KOPT-K1 (cell line): ENCODE data around the gene EXOC4.
"Not testable (repeated sequence)": the region's sequence is repeated elsewhere in the genome, so short reads cannot be mapped to it uniquely, and the experiment has no call there.

Source experiments
- H3K27ac ChIP-seq: fragments of 200-600 bp; sonication (generic); 2 replicates; pipeline ENCODE4 v1.5.1; 2016; ENCODE audit warnings: antibody characterized with exemption, mild to moderate bottlenecking, low read depth, low read length; ENCODE audit not compliant: poor library complexity, severe bottlenecking
- H3K36me3 ChIP-seq: fragments of 200-600 bp; sonication (generic); 2 replicates; pipeline ENCODE4 v1.5.1; 2017; ENCODE audit warnings: antibody characterized with exemption, mild to moderate bottlenecking, low read length, moderate library complexity; ENCODE audit not compliant: insufficient read depth
- H3K9me3 ChIP-seq: fragments of 200-600 bp; sonication (generic); 2 replicates; pipeline ENCODE4 v1.5.1; 2017; ENCODE audit warnings: antibody characterized with exemption, low read length, mild to moderate bottlenecking; ENCODE audit not compliant: insufficient read depth, poor library complexity, severe bottlenecking

The EXOC4 gene

DNA sequence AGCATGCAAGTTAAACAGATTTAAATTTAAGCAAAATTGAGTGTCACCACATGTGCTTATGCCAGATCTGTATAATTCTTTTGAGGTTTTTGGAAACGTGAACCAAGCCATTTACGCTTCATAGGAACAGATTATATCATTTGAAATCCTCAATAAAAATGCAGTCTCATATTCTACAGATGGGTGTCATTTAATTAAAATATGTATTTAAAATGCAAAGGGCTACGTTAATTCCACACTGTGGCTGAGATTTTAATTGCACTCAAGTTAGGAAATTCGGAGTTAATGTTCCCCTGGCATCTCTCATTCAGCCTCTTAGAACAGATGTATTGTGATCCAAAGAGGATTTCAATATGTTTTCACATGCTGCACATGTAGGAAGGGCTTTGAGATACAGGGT is 709.8 kb downstream of the EXOC4 start:
- Histone ChIP-seq H3K9me3 (peaks cover 6% of the 10 kb centered on the region), H3K27ac (no peak overlapping the region), H3K36me3 (no peaks in the 10 kb centered on the region)

DNA sequence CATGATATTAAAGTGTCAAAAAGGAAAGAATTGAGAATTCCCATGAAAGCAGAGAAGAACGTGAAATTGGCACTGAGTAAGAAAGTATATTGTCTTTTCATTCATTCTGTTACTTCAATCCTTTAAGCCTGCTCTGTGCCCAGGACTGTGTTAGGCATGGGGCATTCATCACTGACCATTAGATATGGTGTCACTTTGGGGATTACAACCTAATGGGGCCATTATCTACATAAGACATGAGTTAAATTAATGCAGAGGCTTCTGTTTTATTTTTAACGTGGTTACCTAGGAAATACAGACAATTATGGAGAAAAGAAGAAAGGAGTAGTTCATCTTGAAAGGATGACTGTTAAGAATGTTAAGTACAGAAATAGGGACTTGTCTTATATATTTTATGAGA is 710.8 kb downstream of the EXOC4 start:
- Histone ChIP-seq H3K9me3 (peaks cover 9% of the 10 kb centered on the region), H3K36me3 (no peaks in the 10 kb centered on the region), H3K27ac (no peak overlapping the region)

DNA sequence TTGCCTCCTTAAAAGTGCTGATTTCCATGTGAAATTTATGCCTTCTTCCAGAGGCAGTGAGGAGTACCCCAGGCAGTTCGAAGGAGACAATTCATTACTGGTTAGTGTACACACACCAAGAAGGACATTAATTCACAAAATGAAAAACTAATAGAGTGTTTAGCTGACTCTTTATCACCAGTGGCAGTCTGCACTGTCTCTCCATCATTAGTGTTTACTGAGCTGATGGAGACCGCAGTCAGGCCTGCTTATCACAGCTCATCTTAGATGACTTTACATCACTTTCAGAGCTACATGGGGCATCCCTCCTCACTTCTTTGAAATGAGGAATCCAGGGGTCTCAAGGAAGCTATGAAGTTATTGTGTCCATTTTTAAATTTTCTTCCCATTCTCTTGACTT is 718.7 kb downstream of the EXOC4 start:
- no peak overlapping the region for H3K27ac ChIP-seq
- H3K9me3 ChIP-seq: peaks cover 16% of the 10 kb centered on the region
- no peaks in the 10 kb centered on the region for H3K36me3 ChIP-seq

DNA sequence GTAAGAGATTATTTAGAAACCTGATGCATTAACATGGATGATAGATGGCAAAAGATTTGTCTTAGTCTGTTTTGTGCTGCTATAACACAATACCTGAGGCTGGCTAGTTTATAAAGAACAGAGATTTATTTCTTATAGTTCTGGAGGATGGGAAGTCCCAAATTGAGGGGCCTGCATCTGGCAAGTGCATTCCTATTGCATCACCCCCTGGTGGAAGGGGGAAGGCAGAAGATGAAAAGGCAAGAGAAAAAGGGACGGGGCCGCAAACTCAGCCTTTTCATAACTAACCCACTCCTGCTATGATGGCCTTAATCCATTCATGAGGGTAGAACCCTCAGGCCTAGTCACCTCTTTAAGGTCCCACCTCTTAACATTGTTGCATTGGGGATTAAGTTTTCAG is 720.8 kb downstream of the EXOC4 start:
- peaks cover 7% of the 10 kb centered on the region for H3K9me3 ChIP-seq
- H3K27ac ChIP-seq: no peak overlapping the region
- no peaks in the 10 kb centered on the region for H3K36me3 ChIP-seq

DNA sequence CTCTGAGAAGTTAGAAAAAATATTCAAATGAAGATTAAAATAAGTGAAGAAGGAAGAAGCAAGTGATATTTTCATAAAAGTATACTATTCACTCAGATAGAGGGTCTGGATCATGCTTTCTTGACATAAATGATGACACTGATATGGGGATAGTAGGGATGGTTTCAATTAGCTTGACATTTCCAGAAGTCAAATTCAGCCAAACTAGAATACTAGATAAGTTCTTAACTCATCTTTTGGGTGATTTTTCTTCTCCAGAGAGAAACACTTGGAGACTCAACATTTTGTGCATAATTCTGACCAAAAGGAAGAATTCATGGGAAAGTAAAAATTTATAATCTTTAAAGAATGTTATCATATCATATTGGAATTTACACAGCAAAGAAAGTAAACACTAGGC is 722.3 kb downstream of the EXOC4 start:
- H3K9me3 ChIP-seq: no peaks in the 10 kb centered on the region

DNA sequence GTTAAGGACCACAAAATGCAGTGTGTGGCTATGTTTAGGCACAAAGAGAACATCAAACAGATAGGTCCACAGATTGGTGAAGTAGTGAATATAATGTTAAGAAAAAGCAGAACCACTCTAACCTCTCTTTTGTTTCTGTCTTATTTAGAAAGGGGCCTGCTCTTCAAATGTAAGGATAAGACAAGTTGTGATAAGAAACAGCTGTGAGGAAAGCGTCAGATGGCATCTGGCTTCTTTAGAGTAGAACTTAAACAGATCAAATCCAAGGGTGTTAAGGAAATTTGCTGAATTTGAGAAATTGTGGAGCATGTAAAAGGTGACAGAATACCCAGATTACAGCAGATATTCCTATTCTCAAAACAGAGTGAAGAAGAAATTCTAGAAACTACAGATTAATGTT is 723.3 kb downstream of the EXOC4 start:
- Histone ChIP-seq H3K9me3 (no peaks in the 10 kb centered on the region), H3K27ac (no peak overlapping the region), H3K36me3 (no peaks in the 10 kb centered on the region)

More for the DNA sequence above, 722.3 kb downstream of the EXOC4 start:
- H3K36me3 ChIP-seq: no peaks in the 10 kb centered on the region
- no peak overlapping the region for H3K27ac ChIP-seq

DNA sequence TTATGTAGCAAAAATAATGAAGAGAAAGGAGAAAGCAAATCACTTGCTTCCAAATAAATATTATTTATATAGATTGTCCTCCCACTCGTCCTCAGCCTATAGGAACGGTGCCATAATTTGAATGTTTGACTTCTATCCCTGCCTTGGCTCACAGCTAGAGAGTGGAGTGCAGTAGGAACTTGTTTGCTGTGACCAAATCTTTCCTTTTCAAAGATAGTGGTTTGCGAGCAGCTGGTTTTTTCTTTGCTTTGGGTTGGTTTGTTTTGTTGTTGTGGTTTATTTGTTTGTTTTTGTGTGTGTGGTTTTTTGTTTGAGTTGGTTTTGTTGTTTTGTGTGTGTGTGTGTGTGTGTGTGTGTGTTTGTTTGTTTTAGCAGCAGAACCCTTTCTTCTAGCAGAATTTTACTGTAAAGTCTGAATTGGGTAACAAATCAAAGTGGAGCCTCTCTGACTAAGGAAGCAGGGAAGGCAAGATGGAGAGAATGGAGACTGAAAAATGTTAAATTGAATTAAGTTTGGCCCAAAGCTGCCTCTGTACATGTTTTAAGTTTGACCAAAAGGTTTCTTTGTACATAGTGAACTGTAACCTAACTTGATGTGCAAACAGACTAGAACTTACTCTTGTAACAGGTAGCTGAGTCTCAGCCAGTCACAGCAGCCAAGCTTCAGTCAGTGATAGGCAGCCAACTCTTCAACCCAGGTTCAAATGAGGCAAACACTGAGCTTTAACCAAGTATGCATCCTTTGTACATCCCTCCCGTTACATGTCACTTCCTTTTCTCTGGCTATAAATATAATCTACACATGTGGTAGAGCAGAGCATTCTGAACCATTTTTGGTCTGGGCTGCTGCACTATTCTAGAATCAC is 724.8 kb downstream of the EXOC4 start:
- Histone ChIP-seq H3K36me3 (no peaks in the 10 kb centered on the region), H3K9me3 (no peaks in the 10 kb centered on the region), H3K27ac (no peak overlapping the region)

DNA sequence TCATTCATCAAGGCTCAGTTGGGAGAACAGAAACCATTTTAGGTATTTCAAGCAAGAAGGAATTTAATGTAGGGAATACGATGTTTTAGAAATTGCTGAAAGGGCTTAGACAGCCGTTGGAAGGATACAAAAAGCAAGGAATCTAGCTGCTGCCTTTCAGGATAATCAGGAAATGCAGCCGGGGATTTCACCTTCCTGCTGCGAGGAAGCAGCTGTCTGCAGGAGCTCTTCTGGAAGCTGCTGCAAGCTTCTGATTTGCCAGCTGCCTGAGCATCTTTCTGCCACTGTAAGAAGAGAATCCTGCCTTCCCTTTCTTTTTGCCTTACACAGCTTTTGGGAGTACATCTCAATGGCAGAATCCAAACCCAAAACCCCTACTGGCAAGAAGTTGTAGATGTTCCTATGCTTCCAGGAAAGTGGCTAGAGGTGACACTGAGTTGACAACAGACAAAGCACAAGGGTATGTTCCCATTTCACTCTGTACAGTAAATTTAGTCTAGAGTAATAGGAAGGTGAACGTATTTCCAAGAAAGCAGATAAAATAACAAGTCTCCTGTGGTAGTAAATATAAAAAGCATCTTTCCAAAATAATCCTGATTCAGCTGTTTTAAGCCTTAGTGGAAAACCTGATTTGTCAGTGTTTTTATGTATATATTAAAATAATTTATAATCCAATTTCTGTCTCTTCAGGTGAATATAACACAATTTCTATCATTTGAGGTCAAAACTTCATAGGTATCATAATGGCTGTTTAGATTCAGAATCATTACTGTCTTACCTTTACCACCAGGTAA is 725.8 kb downstream of the EXOC4 start:
- Histone ChIP-seq H3K27ac (no peak overlapping the region), H3K9me3 (no peaks in the 10 kb centered on the region), H3K36me3 (no peaks in the 10 kb centered on the region)

DNA sequence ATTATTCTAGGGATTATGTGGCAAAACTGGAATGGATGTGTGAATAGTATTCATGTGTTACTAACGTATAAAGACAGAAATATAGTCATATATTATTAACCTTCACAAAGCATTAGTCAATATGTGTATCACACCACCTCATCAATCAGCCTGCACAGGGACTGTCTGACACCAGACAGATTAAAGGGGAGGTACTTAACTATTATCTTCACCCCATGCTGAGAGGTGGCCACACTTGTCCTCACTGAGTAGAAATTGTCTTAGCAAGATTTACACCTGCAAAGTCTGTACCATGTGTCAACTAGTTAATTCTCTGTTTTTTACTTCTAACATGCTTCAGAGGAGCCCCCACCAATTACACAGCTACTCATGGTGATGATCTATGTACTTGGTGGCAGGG is 727.9 kb downstream of the EXOC4 start:
- no peaks in the 10 kb centered on the region for H3K9me3 ChIP-seq
- no peak overlapping the region for H3K27ac ChIP-seq
- no peaks in the 10 kb centered on the region for H3K36me3 ChIP-seq

DNA sequence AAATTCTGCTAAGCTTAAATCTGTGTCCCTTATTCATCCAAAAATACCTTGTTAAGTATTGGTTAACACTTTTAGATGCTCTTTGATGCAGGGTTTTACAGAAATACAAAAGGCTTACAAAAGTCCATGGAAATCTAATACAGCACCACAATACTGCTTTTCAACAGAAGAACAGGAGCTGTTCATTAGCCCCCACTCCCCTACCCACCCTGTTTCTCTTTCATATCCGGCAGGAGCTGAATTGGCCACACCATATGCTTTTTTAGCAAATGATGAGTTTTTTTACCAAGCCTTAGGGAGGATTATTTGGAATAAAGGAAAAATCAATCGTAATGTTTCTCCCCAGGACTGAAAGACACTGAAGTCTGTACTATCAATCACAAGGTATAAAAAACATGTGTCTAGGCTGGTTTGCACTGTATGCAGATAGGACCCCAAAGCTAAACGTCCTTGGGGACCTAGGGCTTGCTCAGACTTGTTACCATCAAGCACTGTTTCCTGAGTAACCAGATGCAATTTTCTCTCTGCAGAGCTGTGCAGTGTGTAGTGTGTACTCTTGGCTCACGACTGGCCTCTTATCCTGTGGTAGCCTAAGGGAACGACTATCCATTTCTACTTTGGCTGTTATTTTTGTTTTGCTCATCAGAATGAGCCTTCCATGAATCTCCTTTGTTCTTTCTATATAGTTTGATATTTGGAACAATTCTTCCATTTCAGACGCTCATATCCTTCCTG is 731.0 kb downstream of the EXOC4 start:
- Histone ChIP-seq H3K36me3 (no peaks in the 10 kb centered on the region), H3K27ac (no peak overlapping the region), H3K9me3 (no peaks in the 10 kb centered on the region)

DNA sequence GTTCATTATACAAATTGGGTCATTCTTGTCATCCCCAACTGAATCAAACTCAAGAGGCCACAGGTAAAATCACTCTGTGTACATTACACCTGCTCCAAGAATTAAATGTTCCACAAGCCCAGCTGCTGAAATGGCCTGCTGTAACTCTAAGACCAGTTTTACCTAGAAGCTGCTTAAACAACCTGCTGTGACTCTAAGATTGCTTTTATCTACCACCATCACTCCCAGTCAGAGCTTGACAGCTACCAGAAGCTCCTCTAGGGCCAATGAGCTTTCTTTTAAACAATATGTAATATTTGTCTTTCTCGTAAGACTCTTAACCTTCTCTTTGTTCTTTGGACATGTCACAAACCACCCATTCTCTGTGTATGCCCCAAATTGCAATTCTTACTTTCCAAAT is 732.4 kb downstream of the EXOC4 start:
- no peaks in the 10 kb centered on the region for H3K9me3 ChIP-seq
- H3K36me3 ChIP-seq: no peaks in the 10 kb centered on the region
- H3K27ac ChIP-seq: no peak overlapping the region

DNA sequence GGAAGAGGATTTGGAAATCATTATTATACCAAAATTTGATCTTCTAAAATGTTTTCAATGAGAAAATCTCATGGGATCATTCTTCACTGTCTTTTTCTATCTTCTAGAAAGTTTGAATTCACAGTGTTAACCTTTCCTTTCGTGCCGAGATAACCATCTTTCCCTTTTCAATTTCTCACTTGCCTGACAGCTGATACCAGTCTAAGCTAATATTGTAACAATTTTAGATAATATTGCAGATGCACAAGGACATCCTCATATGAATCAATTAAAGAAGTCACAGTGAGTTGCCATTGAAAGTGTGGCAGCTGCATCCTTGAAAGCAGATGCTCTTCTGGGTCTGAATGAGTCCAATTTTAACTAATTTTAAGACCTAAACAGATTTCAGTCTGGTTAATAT is 734.7 kb downstream of the EXOC4 start:
- H3K9me3 ChIP-seq: no peaks in the 10 kb centered on the region
- H3K36me3 ChIP-seq: no peaks in the 10 kb centered on the region
- no peak overlapping the region for H3K27ac ChIP-seq

DNA sequence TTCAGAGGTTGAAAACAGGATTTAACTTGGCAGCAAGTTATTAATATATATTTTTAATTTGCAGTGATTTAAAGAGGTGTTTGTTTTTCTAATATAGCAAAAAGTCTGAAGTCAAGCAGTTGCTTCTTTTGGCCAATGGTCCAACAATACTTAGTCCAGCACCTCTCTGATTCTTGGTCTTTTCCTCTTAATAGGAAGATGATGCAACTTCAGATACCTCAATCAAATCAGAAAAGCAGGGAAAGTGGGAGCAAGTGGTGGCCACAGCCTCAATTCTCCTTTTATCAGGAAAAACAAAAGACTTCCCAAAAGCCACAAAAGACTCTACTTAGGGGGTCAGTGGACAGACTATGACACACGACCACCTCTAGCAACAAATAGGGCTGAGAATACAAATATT is 740.7 kb downstream of the EXOC4 start:
- H3K9me3 ChIP-seq: no peaks in the 10 kb centered on the region
- H3K27ac ChIP-seq: no peak overlapping the region
- no peaks in the 10 kb centered on the region for H3K36me3 ChIP-seq

DNA sequence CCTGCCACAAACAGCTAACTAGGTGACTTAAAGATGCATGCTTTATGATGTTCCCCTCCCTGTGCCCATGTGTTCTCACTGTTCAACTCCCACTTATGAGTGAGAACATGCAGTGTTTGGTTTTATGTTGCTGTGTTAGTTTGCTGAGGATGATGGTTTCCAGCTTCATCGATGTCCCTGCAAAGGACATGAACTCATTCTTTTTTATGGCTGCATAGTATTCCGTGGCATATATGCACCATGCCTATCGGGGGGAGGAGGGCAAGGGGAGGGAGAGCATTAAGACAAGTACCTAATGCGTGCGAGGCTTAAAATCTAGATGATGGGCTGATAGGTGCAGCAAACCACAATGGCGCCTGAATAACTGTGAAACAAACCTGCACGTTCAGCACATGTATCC is 741.2 kb downstream of the EXOC4 start:
- not testable (repeated sequence) for H3K9me3 ChIP-seq, H3K27ac ChIP-seq, H3K36me3 ChIP-seq

DNA sequence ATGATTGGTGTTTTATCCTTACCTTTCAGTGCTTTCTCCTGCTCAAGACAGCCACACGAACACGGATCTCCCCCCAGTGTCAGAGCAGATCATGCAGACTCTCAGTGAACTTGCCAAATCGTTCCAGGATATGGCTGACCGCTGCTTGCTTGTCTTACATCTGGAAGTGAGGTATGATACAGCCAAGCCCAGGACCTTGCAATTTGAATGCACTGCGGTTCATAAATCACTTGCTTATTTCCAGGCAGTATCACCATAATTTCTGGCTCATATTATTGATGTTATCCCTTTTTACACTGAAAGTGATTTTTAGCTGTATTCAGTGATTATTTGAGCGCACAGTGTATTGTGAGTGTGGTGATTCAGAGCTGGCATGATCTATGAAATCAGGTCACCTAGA is 744.6 kb downstream of the EXOC4 start:
- Histone ChIP-seq H3K36me3 (no peaks in the 10 kb centered on the region), H3K9me3 (no peaks in the 10 kb centered on the region), H3K27ac (no peak overlapping the region)
